GM12891 (cell line): Measurements from ENCODE around the gene CCNDBP1.

Experiments used
- DNase-seq: peaks from one replicate; pipeline ENCODE4 v3.0.0; 2011; ENCODE audit warnings: low spot score; ENCODE audit not compliant: insufficient read length
- FAIRE-seq: peaks from 2 replicates; lab custom pipeline; 2011; peaks lifted over from hg19 to GRCh38; lab: Jason Lieb, UNC
- PAX5 ChIP-seq: IDR thresholded peaks from 2 replicates; pipeline ENCODE4 v1.6.1; 2011; ENCODE audit warnings: low read length, moderate library complexity, mild to moderate bottlenecking; ENCODE audit not compliant: insufficient read depth, severe bottlenecking
- POLR2A ChIP-seq: IDR thresholded peaks from 2 replicates; pipeline ENCODE4 v1.6.1; 2011; ENCODE audit warnings: low read depth, low read length, control low read depth
- POLR2AphosphoS5 ChIP-seq: IDR thresholded peaks from 2 replicates; pipeline ENCODE4 v1.6.1; 2011; ENCODE audit warnings: low read depth, low read length, control low read depth
- POU2F2 ChIP-seq: IDR thresholded peaks from 2 replicates; pipeline ENCODE4 v1.6.1; 2011; ENCODE audit warnings: low read depth, mild to moderate bottlenecking, control low read depth, low read length, moderate library complexity
- SPI1 ChIP-seq: IDR thresholded peaks from 2 replicates; pipeline ENCODE4 v1.6.1; 2011; ENCODE audit warnings: low read depth, low read length, control low read depth
- TAF1 ChIP-seq: IDR thresholded peaks from 2 replicates; pipeline ENCODE4 v1.6.1; 2011; ENCODE audit warnings: low read depth, low read length, control low read depth

CCNDBP1 gene

DNA sequence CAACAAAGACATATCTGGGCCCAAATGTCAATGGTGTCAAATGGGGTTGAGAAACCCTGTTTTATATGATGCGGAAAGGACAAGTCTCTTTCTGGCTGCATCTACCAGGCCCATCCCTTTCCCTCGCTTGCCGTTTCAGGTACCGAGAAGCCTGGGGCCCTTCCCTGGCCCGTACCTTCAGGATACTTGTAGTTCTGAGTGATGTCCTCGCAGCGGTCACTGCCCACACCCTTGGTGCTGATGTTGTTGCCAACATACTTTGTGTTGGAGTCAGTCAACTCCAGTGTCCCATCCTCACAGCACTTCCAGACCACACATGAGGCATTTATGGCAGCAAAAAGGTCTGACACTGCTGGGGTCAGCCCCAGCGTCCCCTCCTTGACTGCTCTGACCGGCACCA is 21.8 kb downstream of the CCNDBP1 start:
- no peak for DNase-seq
- FAIRE-seq = no peak
- no peak for TF ChIP-seq POLR2A
- no peak for TF ChIP-seq SPI1
- TF ChIP-seq TAF1 = no peak
- no peak for TF ChIP-seq POU2F2
- TF ChIP-seq PAX5 = no peak
- TF ChIP-seq POLR2AphosphoS5 = no peak

DNA sequence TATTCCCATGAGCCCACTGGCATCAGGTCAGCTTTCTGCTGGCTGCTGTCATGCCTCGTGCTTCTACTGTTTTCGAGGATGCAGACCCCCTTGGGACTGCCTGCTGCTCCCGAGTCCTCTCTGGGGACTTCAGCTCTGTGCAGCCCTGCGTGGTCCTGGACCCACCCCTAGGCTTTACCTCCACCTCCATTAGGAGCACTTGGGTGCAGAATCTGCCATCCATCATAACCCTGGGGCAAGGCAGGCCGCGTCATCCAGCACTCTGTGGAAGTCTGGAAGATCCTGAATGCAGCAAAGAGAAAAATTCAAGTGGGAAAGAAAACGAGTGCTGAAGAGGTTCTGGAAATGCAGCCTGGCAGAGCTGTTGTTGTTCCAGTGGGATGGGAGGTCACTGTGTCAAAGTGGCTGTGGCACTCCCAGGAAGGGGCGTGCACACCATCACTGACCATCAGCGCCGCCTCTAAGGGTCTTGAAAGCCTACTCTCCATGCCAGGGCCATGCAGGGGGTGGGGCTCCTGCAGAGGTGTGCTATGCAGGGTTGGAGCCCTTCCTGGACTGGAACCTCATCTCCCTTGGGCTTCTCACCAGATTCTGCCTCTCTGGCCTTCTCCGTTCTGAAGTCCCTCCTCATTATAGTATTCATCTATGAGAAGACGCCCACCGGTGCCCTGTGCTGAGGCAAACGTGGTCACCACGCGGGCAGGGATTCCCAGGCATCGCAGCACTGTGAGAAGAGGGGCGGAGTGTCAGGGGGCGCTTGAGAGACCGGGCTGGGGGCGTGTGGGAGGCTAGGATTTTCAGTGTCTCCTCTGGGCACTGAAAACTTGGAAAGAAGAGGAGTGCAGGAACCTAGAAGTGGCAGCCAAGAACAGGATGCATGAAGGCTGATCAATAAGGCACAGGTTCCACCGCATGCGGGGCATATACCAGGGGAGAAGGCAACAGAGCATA is 23.1 kb downstream of the CCNDBP1 start:
- DNase-seq = no peak

DNA sequence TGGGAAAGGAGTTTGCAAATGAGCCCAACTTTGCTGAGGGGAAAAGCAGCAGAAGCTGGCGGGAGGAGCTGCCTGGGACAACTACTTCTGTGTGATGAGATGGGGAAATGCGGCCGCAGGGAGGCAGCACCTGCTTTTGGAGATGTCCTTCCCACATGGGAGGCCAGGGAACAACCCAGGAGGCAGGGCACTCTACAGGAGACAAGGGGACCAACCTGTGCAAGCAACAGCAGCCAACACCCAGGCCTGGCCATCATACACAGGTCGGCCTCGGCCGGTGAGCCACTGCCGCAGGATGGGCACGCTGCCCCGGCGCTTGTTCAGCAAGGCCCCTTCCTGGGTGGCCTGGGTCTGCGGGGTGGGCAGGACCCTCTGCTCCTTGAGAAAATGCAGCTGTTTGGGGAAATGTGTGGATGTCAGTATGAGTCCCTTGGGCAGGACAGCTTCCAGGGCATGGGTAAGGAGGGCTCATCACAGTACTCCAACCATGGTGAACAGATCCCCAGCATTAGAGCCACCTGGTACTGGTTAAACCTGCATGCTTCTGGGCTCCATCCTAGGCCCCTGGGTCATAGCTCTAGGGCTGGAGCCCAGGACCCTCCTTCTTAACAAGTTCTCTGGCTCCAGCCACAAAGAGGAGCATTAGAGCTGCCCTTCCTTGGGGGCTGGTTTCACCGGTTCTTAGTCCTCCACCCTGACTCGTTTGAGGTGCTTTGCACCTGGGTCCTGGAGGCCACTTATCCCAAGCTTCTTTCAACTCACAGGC is 24.0 kb downstream of the CCNDBP1 start:
- DNase-seq = no peak
- no peak for FAIRE-seq

More for the DNA sequence above, 23.1 kb downstream of the CCNDBP1 start:
- TF ChIP-seq PAX5 = no peak
- no peak for TF ChIP-seq POU2F2
- no peak for TF ChIP-seq TAF1
- no peak for TF ChIP-seq POLR2A
- no peak for TF ChIP-seq POLR2AphosphoS5
- TF ChIP-seq SPI1 = no peak
- FAIRE-seq = no peak

DNA sequence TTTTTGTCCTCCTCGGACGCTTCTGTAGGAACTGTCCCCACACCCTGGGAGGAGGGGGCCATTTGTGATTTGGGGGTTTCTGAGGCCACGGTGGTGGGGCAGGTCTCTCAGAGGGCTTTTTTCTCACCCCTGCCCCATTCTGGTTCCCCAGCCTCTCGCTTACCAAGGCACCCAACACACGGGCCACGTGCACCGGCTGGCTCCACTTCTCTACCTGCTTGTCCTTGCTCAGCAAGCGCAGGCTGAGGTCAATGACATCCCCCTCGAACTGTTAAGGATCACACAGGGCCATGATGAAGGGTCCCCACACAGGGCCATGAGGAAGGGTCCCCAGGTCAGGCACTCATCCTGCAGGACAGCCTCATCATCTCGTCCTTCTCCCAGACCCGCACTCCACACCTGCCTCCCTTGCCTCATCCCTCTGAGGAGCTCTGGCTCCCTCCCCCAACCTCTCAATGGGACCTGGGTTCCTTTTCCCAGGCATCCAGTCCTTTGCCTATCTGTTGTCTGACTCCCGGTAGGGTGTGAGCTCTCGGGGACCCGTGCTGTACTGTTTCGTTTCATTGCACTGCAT is 25.1 kb downstream of the CCNDBP1 start:
- TF ChIP-seq TAF1 = no peak
- no peak for TF ChIP-seq SPI1
- no peak for TF ChIP-seq POLR2AphosphoS5
- no peak for TF ChIP-seq PAX5
- no peak for TF ChIP-seq POU2F2
- no peak for TF ChIP-seq POLR2A
- no peak for FAIRE-seq
- DNase-seq = no peak

More for the DNA sequence above, 24.0 kb downstream of the CCNDBP1 start:
- TF ChIP-seq TAF1 (no peak), SPI1 (no peak), POLR2A (no peak), PAX5 (no peak), POLR2AphosphoS5 (no peak), POU2F2 (no peak)

DNA sequence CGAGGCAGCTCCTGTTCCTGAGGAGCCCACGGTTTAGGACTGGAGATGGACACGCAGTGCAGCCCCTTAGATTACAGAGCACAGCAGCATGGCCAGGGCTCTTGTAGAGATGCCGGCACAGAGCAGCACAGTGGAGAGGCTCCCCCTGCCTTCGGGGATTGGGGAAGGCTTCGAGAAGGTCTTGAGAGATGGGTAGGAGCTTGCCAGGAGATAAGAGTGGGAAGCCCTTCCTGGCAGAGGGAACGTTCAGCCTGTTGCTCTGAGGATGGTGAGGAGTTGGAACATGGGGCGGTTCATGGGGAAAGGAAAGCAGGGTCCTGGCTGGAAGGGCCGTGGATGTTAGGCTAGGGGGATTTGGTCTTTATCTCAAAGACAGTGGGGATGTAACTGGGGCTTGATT is 25.6 kb downstream of the CCNDBP1 start:
- FAIRE-seq (no peak), DNase-seq (no peak)
- no peak for TF ChIP-seq SPI1
- TF ChIP-seq POLR2A = no peak
- no peak for TF ChIP-seq POLR2AphosphoS5
- no peak for TF ChIP-seq TAF1
- TF ChIP-seq POU2F2 = no peak
- no peak for TF ChIP-seq PAX5

DNA sequence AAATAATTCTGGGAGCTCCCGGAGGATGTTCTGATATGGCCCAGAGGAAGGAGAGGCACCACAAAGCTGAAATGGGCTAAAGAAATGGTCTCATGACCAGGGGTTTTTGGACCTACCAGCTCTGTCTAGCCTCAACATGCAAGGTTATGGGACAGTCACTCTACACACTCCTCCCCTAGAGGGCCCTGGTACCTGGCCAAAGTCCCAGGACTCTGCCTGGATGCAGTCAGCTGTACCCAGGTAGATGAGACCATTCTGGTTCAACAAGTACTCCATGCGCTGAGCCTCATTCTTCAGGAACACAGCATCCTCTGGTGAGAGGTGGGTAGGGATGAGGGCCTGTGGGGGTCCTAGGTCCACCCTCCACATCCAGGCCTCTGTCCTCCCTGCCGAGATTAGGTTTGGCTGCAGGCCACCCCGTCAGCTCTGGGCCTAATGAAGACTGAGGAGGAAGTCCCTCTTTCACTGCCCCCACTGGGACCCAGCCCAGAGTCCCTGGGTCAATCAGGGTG is 26.1 kb downstream of the CCNDBP1 start:
- FAIRE-seq = no peak

DNA sequence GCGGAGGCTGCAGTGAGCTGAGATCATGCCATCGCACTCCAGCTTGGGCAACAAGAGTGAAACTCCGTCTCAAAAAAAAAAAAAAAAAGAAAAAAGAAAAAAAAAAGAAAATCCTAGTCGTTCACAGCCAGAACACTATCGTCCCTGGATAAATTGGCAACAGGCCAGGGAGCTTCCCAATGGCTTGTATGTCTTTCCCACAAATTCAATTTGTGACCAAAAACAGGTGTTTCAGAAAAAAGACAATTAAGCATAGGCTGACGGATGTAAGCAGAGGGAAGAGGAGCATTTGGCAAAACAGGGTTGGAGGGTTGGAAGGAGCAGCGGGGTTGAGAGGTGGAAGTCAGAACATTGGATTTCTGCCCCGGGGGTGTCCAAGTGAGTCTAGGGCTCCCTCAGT is 27.1 kb downstream of the CCNDBP1 start:
- no peak for DNase-seq

More for the DNA sequence above, 26.1 kb downstream of the CCNDBP1 start:
- TF ChIP-seq SPI1 (no peak), PAX5 (no peak), TAF1 (no peak), POLR2AphosphoS5 (no peak), POU2F2 (no peak), POLR2A (no peak)
- no peak for DNase-seq

DNA sequence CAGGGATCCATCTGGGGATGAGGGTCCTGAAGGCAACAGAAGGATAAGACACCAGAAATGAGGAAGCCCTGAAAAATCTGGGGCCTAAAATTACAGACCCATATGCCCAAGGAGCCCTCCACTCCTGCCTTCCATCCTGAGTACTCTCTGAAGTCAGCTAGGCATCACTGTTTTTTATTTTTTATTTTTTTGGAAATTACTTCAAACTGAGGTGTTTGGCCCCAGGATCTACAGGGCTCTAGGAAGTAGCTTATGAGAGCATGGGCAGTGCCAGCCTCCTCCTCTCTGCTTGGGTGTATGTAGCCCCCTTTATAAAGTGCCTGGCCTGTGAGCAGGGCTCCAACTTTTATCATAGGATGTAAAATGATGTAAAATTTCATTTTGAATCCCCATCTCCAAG is 27.7 kb downstream of the CCNDBP1 start:
- TF ChIP-seq PAX5 = no peak
- DNase-seq = no peak
- FAIRE-seq = no peak

More for the DNA sequence above, 27.1 kb downstream of the CCNDBP1 start:
- no peak for FAIRE-seq
- no peak for TF ChIP-seq TAF1
- no peak for TF ChIP-seq SPI1
- no peak for TF ChIP-seq PAX5
- TF ChIP-seq POLR2A = no peak
- TF ChIP-seq POU2F2 = no peak
- no peak for TF ChIP-seq POLR2AphosphoS5

DNA sequence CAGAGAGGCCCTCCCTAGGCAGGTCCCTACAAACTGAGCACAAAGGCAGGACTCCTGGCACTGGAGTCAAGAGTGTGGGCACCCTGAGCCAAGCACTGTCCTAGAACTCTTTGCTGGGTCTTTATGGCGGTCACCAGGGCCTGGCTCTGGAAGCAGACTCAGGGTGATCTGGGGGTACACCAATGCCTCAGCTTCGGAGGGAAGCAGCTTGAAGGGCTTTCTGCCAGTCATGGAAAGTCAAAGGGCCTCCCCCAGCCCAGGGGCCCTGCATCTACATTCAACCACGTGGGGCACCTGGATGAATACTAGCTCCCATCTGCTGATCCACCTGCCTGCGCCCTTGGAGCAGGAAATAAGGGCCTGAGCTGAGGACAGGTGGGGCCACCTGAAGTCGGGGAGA is 28.3 kb downstream of the CCNDBP1 start:
- no peak for TF ChIP-seq TAF1
- TF ChIP-seq PAX5 = no peak
- no peak for TF ChIP-seq POLR2AphosphoS5
- no peak for TF ChIP-seq SPI1
- no peak for TF ChIP-seq POLR2A
- no peak for TF ChIP-seq POU2F2
- DNase-seq = no peak
- FAIRE-seq = no peak
